HG03108 (cell line): ENCODE results near the gene KRTAP4-6.
"Not testable (repeated sequence)": the region's sequence is repeated elsewhere in the genome, so short reads cannot be mapped to it uniquely, and the experiment has no call there.

ENCODE experiments used
- ATAC-seq: cut with Tn5 transposase; IDR thresholded peaks from one replicate; pipeline ENCODE4 v1.9.1; 2021; ENCODE audit warnings: moderate library complexity; ENCODE audit not compliant: unreplicated experiment

Gene KRTAP4-6

DNA sequence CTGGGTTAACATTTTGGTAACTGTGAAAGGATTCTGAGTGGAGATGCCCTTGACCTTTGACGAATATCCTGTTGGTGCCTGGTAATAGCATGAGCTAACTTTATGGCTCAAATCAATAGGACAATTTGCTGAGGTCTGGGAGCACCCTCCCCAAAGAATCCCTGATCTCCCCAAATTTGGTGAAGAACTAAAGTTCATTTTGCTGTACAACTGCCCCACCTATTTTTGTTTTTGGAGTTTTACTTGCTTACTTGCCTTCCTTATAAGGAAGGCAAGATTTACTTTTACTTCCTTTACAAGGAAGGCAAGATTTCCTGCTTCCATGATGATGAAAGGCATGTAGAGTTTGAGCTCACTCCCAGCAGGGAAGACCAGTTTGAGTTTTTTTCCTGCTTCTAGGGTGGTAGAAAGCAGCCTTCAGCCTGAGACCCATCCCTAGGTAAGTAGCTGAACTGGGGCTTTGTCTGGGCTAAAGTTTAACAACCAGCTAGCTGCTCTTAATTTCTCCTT, 32.3 kb downstream of the KRTAP4-6 start:
- ATAC-seq = no peak

DNA sequence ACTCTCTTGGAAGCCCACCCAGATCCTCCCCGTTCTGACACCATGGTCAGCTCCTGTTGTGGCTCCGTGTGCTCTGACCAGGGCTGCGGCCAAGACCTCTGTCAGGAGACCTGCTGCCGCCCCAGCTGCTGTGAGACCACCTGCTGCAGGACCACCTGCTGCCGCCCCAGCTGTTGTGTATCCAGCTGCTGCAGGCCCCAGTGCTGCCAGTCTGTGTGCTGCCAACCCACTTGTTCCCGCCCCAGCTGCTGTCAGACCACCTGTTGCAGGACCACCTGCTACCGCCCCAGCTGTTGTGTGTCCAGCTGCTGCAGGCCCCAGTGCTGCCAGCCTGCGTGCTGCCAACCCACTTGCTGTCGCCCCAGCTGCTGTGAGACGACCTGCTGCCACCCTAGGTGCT, 35.0 kb downstream of the KRTAP4-6 start, which contains the start of gene KRTAP4-9:
Gene KRTAP4-9, plus strand, starts transcription at position 43 of the 400 bp plus-strand sequence. Its CDS starts 0 bp downstream, at position 43.
- ATAC-seq = not testable (repeated sequence)

DNA sequence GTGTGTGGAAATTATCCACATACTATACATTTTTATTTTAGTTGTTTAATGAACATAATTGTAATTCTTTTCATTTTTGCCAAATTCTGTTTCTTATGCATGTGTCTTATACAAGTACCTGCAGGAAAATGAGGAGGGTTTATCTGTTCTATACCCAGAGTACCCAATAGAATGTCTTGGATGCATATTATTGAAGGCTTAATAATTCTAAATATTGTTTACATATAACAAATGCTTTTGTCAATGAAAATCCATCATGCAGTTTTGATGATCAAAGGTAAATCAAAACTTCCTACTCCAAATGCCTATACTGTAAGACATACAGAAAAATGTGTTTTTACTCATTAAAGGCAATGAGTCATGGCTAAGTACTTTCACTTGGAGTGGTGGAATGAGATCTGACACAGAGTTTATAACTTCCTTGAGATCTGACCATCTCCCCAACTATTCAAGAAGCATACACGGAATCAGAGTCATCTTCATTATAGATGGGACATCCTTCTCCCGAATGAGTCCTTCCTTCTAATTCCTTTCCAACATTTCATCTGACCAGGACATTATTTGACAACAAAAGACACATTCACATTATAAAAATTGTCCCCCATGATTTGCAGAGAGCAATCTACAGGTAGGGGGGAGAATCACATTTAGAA, 35.8 kb downstream of the KRTAP4-6 start:
- ATAC-seq = not testable (repeated sequence)

DNA sequence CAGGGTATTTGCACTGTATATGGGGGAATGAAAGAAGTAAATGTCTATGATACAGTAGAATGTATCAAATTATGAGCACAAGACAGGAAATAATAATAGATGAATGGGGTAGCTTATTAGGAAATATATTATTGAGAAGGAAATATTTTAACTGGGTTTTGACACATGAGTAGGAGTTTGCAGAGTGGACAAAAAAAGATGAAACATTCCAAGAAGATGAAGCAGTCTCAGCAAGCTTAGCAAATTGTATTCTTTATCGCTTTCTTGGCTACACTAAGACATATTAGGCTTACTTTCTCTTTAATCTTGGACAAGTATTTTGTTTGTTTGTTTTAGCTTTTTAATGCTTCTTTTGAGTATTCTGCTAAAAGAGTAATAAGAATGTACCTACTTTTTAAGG, 36.4 kb downstream of the KRTAP4-6 start:
- ATAC-seq = no peak

DNA sequence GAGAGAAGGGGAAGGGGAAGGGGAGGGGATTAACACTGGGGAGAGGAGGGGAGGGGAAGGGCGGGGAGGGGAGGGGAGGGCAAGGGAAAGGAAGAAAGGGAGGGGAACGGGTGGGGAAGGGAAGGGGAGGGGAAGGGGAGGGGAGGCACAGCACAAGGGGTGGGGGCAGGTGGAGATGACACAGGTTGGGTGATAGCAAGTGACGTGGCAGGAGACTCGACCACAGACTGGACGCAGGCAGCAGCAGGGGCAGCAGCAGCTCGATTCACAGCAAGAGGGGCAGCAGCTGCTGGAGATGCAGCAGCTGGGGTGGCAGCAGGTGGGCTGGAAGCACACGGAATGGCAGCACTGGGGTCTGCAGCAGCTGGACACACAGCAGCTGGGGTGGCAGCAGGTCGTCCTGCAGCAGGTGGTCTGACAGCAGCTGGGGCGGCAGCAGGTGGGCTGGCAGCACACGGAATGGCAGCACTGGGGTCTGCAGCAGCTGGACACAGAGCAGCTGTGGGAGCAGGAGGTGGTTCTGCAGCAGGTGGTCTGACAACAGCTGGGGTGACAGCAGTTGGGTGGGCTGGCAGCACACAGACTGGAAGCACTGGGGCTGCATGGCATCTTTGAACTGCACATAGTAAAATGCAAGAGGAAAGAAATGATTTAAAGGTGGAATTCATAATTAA, 38.6 kb downstream of the KRTAP4-6 start, which contains the start of gene KRTAP4-16:
Gene KRTAP4-16, minus strand, starts transcription at position 624 of the 674 bp plus-strand sequence. Its CDS starts 0 bp downstream, at position 624.
- ATAC-seq = no peak

DNA sequence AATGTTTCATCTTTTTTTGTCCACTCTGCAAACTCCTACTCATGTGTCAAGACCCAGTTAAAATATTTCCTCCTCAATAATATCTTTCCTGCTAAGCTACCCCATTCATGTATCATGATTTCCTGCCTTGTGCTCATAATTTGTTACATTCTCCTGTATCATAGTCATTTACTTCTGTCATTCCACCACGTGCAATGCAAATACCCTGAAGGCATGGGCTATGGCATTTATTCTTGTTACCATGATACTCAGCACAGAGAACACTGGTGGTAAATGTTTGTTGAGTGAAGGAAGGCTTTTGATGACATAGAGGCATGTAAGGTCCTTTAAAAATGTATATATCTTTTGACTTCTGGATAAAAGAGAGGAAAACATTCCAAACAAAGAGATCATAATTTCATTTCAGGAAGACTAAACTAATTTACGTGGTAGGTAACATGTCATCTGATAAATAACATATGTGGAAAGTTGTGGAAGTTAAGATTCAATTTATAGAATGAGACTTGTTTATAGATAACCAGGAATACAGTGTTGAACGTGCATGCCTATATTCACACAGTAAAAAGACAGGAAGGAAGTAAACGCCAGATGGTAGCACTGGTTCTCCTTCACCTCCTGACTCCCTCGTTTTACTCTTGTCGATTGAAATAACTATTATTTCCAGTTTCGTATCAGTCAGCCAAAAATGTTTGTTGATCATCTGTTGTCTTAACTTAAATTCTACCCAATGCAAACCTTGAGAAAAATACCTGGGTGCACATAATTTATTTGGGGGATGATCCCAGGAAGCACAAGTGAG, 40.5 kb downstream of the KRTAP4-6 start:
- not testable (repeated sequence) for ATAC-seq

DNA sequence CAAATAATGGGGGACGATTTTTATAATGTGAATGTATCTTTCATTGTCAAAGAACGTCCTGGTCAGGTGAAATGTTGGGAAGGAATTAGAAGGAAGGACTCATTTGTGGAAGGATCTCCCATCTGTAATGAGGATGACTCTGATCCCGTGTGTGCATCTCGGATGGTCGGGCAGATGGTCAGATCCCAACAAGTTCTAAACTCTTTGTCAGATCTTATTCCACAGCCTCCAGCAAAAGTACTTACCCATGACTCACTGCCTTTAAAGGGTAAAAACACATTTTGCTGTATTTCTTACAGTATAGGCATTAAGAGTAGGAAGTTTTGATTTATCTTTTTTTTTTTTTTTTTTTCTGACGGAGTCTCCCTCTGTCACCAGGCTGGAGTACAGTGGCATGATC, 41.9 kb downstream of the KRTAP4-6 start:
- no peak for ATAC-seq

DNA sequence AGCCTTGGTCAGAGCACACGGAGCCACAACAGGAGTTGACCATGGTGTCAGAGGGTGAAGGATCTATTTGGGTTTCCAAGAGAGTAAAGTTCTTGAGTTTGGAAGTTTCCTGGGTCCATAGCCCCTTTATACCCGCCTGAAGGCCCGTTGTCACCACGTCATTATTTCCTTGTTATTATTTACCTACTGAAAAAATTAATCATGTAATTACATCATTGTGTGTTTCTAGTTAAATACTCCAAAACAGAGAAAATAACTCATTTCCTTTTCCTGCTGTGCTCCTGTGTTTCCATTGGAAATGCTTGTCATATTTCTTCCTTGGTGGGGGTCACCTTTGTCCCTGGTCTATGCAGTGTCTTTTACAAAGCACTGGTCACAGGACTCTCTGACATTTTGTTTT, 42.3 kb downstream of the KRTAP4-6 start, which contains the start of gene KRTAP4-8:
Gene KRTAP4-8, minus strand, starts transcription at position 101 of the 400 bp plus-strand sequence. Its CDS starts 58 bp downstream, at position 43.
- ATAC-seq = no peak

DNA sequence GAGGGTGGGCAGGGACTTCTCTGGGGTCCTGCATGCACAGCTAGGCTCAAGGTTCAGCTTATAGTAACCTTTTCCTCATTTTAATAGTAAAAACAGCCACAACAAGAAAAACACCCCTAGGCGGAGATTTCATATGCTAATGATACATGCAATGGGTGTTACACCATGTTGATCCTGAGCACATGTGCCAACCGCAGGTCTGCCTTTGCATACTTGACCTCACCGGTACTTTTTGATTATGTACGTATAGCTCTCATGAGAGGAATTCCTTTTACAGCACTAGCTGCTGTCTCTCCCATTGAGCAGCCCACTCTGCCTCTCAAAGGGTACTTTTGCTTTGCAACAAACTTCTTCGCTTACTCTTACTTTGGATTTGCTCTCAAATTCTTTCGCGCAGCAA, 44.3 kb downstream of the KRTAP4-6 start:
- ATAC-seq = no peak
